CD14-positive monocyte (primary cell): Measurements from ENCODE around the gene RFX2. TPM values are rescaled to one million over a fixed set of nuclear protein-coding genes. Genes with fewer than 3 reads are reported as not detected.
A peak's percentile ranks its signal among the peaks of the same experiment; 100 is the strongest.

Source experiments
- DNase-seq, 3 donors: peaks; one replicate each; pipeline ENCODE4 v3.0.0-alpha.2; 2011 to 2022
- H2AFZ ChIP-seq: 2 replicates; pipeline ENCODE4 v1.6.0; 2012; ENCODE audit warnings: mild to moderate bottlenecking, low read depth, low read length, inconsistent platforms; ENCODE audit not compliant: insufficient read depth, poor library complexity, severe bottlenecking
- H3K27ac ChIP-seq, 2 donors: 1 replicate in 1 of 2; 2 replicates in 1 of 2; pipeline ENCODE4 v1.5.1; 2012 to 2013; ENCODE audit warnings: low read length in 2 of 2, control low read depth in 1 of 2, inconsistent platforms in 1 of 2, low read depth in 1 of 2, mild to moderate bottlenecking in 1 of 2
- H3K27me3 ChIP-seq, 2 donors: one replicate each; pipeline versions ENCODE4 v1.6.0 to v1.6.1; 2011 to 2013; ENCODE audit warnings: low read length in 2 of 2; ENCODE audit not compliant: control insufficient read depth in 2 of 2, insufficient read depth in 2 of 2
- H3K36me3 ChIP-seq, 2 donors: replicated peaks in 1 of 2; 1 replicate in 1 of 2; 2 replicates in 1 of 2; pipeline versions ENCODE4 v1.5.1 to v1.6.1; 2012 to 2013; ENCODE audit warnings: low read length in 2 of 2, control low read depth in 1 of 2, inconsistent platforms in 1 of 2, mild to moderate bottlenecking in 1 of 2; ENCODE audit not compliant: insufficient read depth in 2 of 2, control insufficient read depth in 1 of 2
- H3K4me1 ChIP-seq, 2 donors: 1 replicate in 1 of 2; 2 replicates in 1 of 2; pipeline versions ENCODE4 v1.5.1 to v1.6.1; 2012 to 2013; ENCODE audit warnings: low read length in 2 of 2, control low read depth in 1 of 2, inconsistent platforms in 1 of 2, mild to moderate bottlenecking in 1 of 2, moderate library complexity in 1 of 2; ENCODE audit not compliant: insufficient read depth in 2 of 2, control insufficient read depth in 1 of 2
- H3K4me2 ChIP-seq: replicated peaks from 2 replicates; pipeline ENCODE3; 2012; ENCODE audit warnings: low read length, moderate library complexity, mild to moderate bottlenecking; ENCODE audit not compliant: poor library complexity, severe bottlenecking; ENCODE audit errors: extremely low read depth
- H3K4me3 ChIP-seq, 3 experiments: fragments of 200-600 bp in 1 of 3; sonication (generic) in 1 of 3; replicated peaks in 1 of 3; 1 replicate in 2 of 3; 2 replicates in 1 of 3; pipeline ENCODE4 v1.5.1; 2011 to 2013; ENCODE audit warnings: low read length in 3 of 3, mild to moderate bottlenecking in 3 of 3, control low read depth in 2 of 3, low read depth in 2 of 3, inconsistent platforms in 1 of 3, moderate library complexity in 1 of 3
- H3K79me2 ChIP-seq: 2 replicates; pipeline ENCODE4 v1.6.0; 2012; ENCODE audit warnings: mild to moderate bottlenecking, control low read depth, inconsistent platforms, low read length, moderate library complexity; ENCODE audit not compliant: insufficient read depth
- H3K9ac ChIP-seq: 2 replicates; pipeline ENCODE4 v1.6.0; 2017; ENCODE audit warnings: low read length, mild to moderate bottlenecking; ENCODE audit not compliant: insufficient read depth, poor library complexity, severe bottlenecking
- H3K9me3 ChIP-seq, 2 donors: replicated peaks in 1 of 2; 1 replicate in 1 of 2; 2 replicates in 1 of 2; pipeline versions ENCODE4 v1.5.1 to v1.6.1; 2012 to 2013; ENCODE audit warnings: low read length in 2 of 2, control low read depth in 1 of 2; ENCODE audit not compliant: control insufficient read depth in 1 of 2, insufficient read depth in 1 of 2
- H4K20me1 ChIP-seq: 2 replicates; pipeline ENCODE4 v1.6.0; 2012; ENCODE audit warnings: mild to moderate bottlenecking, low read length, control low read depth, moderate library complexity; ENCODE audit not compliant: insufficient read depth
- H3K27ac Mint-ChIP-seq, 7 donors: one replicate each; pipeline ENCODE4 v1.8.0; 2020; ENCODE audit warnings: mild to moderate bottlenecking in 7 of 7, mixed read lengths in 7 of 7, moderate library complexity in 6 of 7, inconsistent platforms in 2 of 7
- H3K27me3 Mint-ChIP-seq, 3 donors: one replicate each; pipeline ENCODE4 v1.8.0; 2021 to 2022; ENCODE audit warnings: low read depth in 3 of 3, mild to moderate bottlenecking in 3 of 3, mixed read lengths in 3 of 3, moderate library complexity in 3 of 3, inconsistent platforms in 1 of 3
- H3K36me3 Mint-ChIP-seq, 2 donors: one replicate each; pipeline ENCODE4 v1.8.0; 2020; ENCODE audit warnings: mixed read lengths in 2 of 2, inconsistent platforms in 1 of 2, mild to moderate bottlenecking in 1 of 2
- H3K4me1 Mint-ChIP-seq: one replicate; pipeline ENCODE4 v1.8.0; 2020; ENCODE audit warnings: mild to moderate bottlenecking, mixed read lengths
- H3K4me3 Mint-ChIP-seq, 2 donors: one replicate each; pipeline ENCODE4 v1.8.0; 2020; ENCODE audit warnings: mild to moderate bottlenecking in 2 of 2, mixed read lengths in 2 of 2, moderate library complexity in 1 of 2
- H3K9me3 Mint-ChIP-seq, 7 donors: one replicate each; pipeline ENCODE4 v1.8.0; 2020 to 2022; ENCODE audit warnings: mixed read lengths in 7 of 7, mild to moderate bottlenecking in 6 of 7, moderate library complexity in 6 of 7, inconsistent platforms in 2 of 7
- WGBS: methylation state at CpG from one replicate; pipeline ENCODE4 v1.1.5; 2013; ENCODE audit warnings: missing lambda C conversion rate; ENCODE audit not compliant: insufficient coverage; 5-methylcytosine and 5-hydroxymethylcytosine counted together
- intact Hi-C, 2 donors: fragments of 100-400 bp; cut with micrococcal nuclease; formaldehyde crosslinking; loops; one replicate each; pipeline versions ENCODE4 v1.15.0 to v1.15.1; 2023
- polyA plus RNA-seq, 3 donors: library from polyadenylated mRNA; depleted of rRNA in 1 of 3; unstranded in 2 of 3; stranded (reverse) in 1 of 3; fragments of 300-500 nt in 2 of 3; fragments of >200 nt in 1 of 3; fragmentation: Illumina TruSeq in 2 of 3; gene quantifications; 1 replicate in 2 of 3; 2 replicates in 1 of 3; pipeline ENCODE4 v1.2.3, GENCODE V29; 2012 to 2021
- TF ChIP-seq, protein P1 (sequence below): fragments of 200-600 bp; IDR thresholded peaks from one replicate; pipeline ENCODE4 v1.8.0; 2022; ENCODE audit warnings: antibody characterized with exemption, mild to moderate bottlenecking

Gene RFX2
- polyA plus RNA-seq, 3 donors: 5.7 to 12.9 (median 8.7) TPM

DNA sequence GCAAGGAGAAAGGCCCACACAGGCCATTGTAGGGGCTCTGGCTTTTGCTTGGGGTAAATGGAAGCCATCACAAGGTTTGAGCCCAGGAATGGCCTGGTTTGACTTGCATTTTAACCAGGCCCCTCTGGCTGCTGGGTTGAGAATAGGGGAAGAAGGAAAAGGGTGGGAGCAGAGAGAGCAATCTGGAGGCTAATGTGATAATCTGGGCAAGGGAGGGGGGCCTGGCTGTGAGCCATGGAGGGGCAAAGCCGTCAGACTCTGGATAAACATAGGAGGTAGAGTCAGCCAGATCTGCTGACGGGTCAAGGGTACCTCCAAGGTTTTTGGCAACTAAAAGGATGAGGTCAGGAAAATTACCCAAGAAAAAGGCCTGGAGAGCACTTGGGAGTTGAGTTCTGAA lies 41.6 kb downstream of the RFX2 start:
- peaks cover 71% of the 10 kb centered on the region for H3K4me1 Mint-ChIP-seq
- H3K27ac Mint-ChIP-seq: peak overlapping the region in 6 of 7 donors; percentile 2 to 99 (median 99)
- no peaks in the 10 kb centered on the region for H3K9me3 ChIP-seq
- H3K27me3 ChIP-seq: no peaks in the 10 kb centered on the region
- H3K27me3 Mint-ChIP-seq: peaks cover 0 to 17% (median 0%) of the 10 kb centered on the region in 3 donors
- 61% methylated on average over 2 of the region's 2 CpGs for WGBS
- H3K4me2 ChIP-seq: no peak overlapping the region
- TF ChIP-seq, protein P1, sequence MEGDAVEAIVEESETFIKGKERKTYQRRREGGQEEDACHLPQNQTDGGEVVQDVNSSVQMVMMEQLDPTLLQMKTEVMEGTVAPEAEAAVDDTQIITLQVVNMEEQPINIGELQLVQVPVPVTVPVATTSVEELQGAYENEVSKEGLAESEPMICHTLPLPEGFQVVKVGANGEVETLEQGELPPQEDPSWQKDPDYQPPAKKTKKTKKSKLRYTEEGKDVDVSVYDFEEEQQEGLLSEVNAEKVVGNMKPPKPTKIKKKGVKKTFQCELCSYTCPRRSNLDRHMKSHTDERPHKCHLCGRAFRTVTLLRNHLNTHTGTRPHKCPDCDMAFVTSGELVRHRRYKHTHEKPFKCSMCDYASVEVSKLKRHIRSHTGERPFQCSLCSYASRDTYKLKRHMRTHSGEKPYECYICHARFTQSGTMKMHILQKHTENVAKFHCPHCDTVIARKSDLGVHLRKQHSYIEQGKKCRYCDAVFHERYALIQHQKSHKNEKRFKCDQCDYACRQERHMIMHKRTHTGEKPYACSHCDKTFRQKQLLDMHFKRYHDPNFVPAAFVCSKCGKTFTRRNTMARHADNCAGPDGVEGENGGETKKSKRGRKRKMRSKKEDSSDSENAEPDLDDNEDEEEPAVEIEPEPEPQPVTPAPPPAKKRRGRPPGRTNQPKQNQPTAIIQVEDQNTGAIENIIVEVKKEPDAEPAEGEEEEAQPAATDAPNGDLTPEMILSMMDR: no peak
- H3K4me3 Mint-ChIP-seq: no peak overlapping the region
- no peak overlapping the region for H3K4me3 ChIP-seq
- no peak overlapping the region for H3K27ac ChIP-seq
- no peak overlapping the region for H2AFZ ChIP-seq
- H3K79me2 ChIP-seq: no peaks in the 10 kb centered on the region
- no peaks in the 10 kb centered on the region for H4K20me1 ChIP-seq
- H3K9ac ChIP-seq: no peak overlapping the region
- H3K4me1 ChIP-seq: peaks cover 57 to 59% of the 10 kb centered on the region in 2 donors
- intact Hi-C loops: loop anchor here (2.0 to 5.0 kb wide), 2 partner anchors 14 to 39 kb away; no protein-coding TSS in a partner anchor
- no peaks in the 10 kb centered on the region for H3K36me3 ChIP-seq
- peaks cover 0 to 4% (median 0%) of the 10 kb centered on the region in 7 donors for H3K9me3 Mint-ChIP-seq
- H3K36me3 Mint-ChIP-seq: peaks cover 17 to 29% of the 10 kb centered on the region in 2 donors
- DNase-seq: no peak

DNA sequence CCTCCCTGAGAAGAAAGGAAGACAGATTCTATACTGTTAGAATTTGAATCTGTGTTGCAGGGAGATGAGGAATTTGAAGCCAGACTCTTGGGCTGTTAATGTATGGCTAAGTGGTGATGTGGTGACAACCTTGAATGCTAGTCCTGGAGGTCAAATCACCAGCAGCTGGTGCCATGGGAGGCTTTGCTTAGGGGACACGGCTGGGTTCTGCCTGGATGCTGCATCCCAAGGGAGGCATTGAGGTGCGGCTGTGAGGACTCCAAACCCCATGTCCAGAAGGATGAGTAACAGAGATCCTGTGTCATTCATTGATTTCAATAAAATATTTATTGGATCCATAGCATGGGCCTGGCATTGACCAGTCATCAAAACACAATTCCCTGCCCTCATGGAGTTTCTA lies 42.3 kb downstream of the RFX2 start:
- H3K9me3 Mint-ChIP-seq: peaks cover 0 to 4% (median 0%) of the 10 kb centered on the region in 7 donors
- TF ChIP-seq, protein P1: no peak
- H3K4me1 Mint-ChIP-seq: peaks cover 79% of the 10 kb centered on the region
- H3K27ac ChIP-seq: peak overlapping the region; percentile 75 to 95
- H3K27ac Mint-ChIP-seq: peak overlapping the region; percentile 97 to 99 (median 99)
- DNase-seq: no peak
- no peaks in the 10 kb centered on the region for H3K36me3 ChIP-seq
- H3K36me3 Mint-ChIP-seq: peaks cover 18 to 28% of the 10 kb centered on the region in 2 donors
- H3K4me3 Mint-ChIP-seq: no peak overlapping the region
- no peak overlapping the region for H2AFZ ChIP-seq
- peak overlapping the region in 1 of 3 experiments; percentile 29 for H3K4me3 ChIP-seq
- peak overlapping the region; percentile 42 for H3K4me2 ChIP-seq
- 100% methylated on average over 1 of the region's 2 CpGs for WGBS
- intact Hi-C loops: loop anchor here (1.0 to 5.0 kb wide), 4 partner anchors 11 to 39 kb away; no protein-coding TSS in a partner anchor
- H4K20me1 ChIP-seq: no peaks in the 10 kb centered on the region
- peaks cover 0 to 18% (median 0%) of the 10 kb centered on the region in 3 donors for H3K27me3 Mint-ChIP-seq
- H3K9me3 ChIP-seq: no peaks in the 10 kb centered on the region
- peak overlapping the region; percentile 66 for H3K9ac ChIP-seq
- H3K79me2 ChIP-seq: no peaks in the 10 kb centered on the region
- peaks cover 63 to 66% of the 10 kb centered on the region in 2 donors for H3K4me1 ChIP-seq
- H3K27me3 ChIP-seq: no peaks in the 10 kb centered on the region
